HG02981 (cell line): ENCODE results near the gene CNTNAP2.
A peak's percentile ranks its signal among the peaks of the same experiment; 100 is the strongest.
"Not testable (repeated sequence)": the region's sequence is repeated elsewhere in the genome, so short reads cannot be mapped to it uniquely, and the experiment has no call there.

Source experiments
- ATAC-seq: cut with Tn5 transposase; IDR thresholded peaks from one replicate; pipeline ENCODE4 v1.9.1; 2021; ENCODE audit warnings: mild to moderate bottlenecking, moderate library complexity; ENCODE audit not compliant: unreplicated experiment

The CNTNAP2 gene

GRCh38 chr7:148031019-148031418, 1914.4 kb downstream of the CNTNAP2 start:
- no peak for ATAC-seq

- ATAC-seq, result no peak
Observed at GRCh38 chr7:148031811-148032210, 1915.2 kb downstream of the CNTNAP2 start.

- ATAC-seq, result no peak
Observed at GRCh38 chr7:148035950-148036349, 1919.3 kb downstream of the CNTNAP2 start.

GRCh38 chr7:148037044-148037443, 1920.4 kb downstream of the CNTNAP2 start:
- ATAC-seq, result no peak

- no peak for ATAC-seq
Observed at GRCh38 chr7:148041156-148041555, 1924.6 kb downstream of the CNTNAP2 start.

GRCh38 chr7:148042935-148043631, 1926.5 kb downstream of the CNTNAP2 start:
- no peak for ATAC-seq

- no peak for ATAC-seq
Observed at GRCh38 chr7:148044173-148044572, 1927.6 kb downstream of the CNTNAP2 start.

- ATAC-seq, result no peak
Observed at GRCh38 chr7:148045521-148045920, 1928.9 kb downstream of the CNTNAP2 start.

- peak; percentile 58 for ATAC-seq
Observed at GRCh38 chr7:148049068-148049467, 1932.5 kb downstream of the CNTNAP2 start.

- ATAC-seq, result no peak
Observed at GRCh38 chr7:148050492-148051158, 1934.0 kb downstream of the CNTNAP2 start.

- ATAC-seq, result no peak
Observed at GRCh38 chr7:148056406-148056805, 1939.8 kb downstream of the CNTNAP2 start.

- ATAC-seq, result no peak
Observed at GRCh38 chr7:148058092-148058491, 1941.5 kb downstream of the CNTNAP2 start.

GRCh38 chr7:148058753-148059152, 1942.2 kb downstream of the CNTNAP2 start:
- ATAC-seq, result no peak

- peak; percentile 94 for ATAC-seq
Observed at GRCh38 chr7:148060724-148061123, 1944.1 kb downstream of the CNTNAP2 start.

GRCh38 chr7:148078111-148078510, 1961.5 kb downstream of the CNTNAP2 start:
- ATAC-seq, result not testable (repeated sequence)

- ATAC-seq, result no peak
Observed at GRCh38 chr7:148079206-148080080, 1962.8 kb downstream of the CNTNAP2 start.

- ATAC-seq, result no peak
Observed at GRCh38 chr7:148083448-148083847, 1966.8 kb downstream of the CNTNAP2 start.

- no peak for ATAC-seq
Observed at GRCh38 chr7:148084138-148084537, 1967.5 kb downstream of the CNTNAP2 start.

- ATAC-seq, result no peak
Observed at GRCh38 chr7:148091882-148092281, 1975.3 kb downstream of the CNTNAP2 start.

GRCh38 chr7:148093375-148094166, 1977.0 kb downstream of the CNTNAP2 start:
- ATAC-seq, result no peak

GRCh38 chr7:148095066-148095465, 1978.5 kb downstream of the CNTNAP2 start:
- no peak for ATAC-seq
